Uterus (tissue), 2 donors: ENCODE data around the gene DIABLO.

ENCODE experiments used
- CTCF ChIP-seq, 4 experiments: fragments of 200-600 bp in 2 of 4; fragments of 450-650 bp in 2 of 4; sonication (generic) in 2 of 4; IDR thresholded peaks; one replicate each; pipeline ENCODE4 v1.5.1; 2016 to 2019; ENCODE audit warnings: antibody characterized with exemption in 4 of 4, mild to moderate bottlenecking in 2 of 4, moderate library complexity in 1 of 4
- POLR2A ChIP-seq, 2 donors: fragments of 450-650 bp; IDR thresholded peaks; one replicate each; pipeline ENCODE4 v1.6.1; 2016; ENCODE audit warnings: antibody characterized with exemption in 2 of 2, mild to moderate bottlenecking in 1 of 2, moderate library complexity in 1 of 2

- TF ChIP-seq CTCF (IDR thresholded peaks at IDR 0.05) (no peak), POLR2A (IDR thresholded peaks at IDR 0.05) (no peak)
Measured at GRCh38 chr12:122185494-122186082, 40.3 kb downstream of the DIABLO start.
